Activated CD4-positive, alpha-beta T cell treated with anti-CD3 and anti-CD28 coated beads, Interleukin-2, amount 50 U/mL, for 48 hours (primary cell): ENCODE results near the gene TMTC2.
"Not testable (repeated sequence)": the region's sequence is repeated elsewhere in the genome, so short reads cannot be mapped to it uniquely, and the experiment has no call there.

ENCODE experiments used
- DNase-seq, 2 experiments: peaks; one replicate each; pipeline ENCODE4 v3.0.0-alpha.2; 2020

TMTC2 gene

DNA sequence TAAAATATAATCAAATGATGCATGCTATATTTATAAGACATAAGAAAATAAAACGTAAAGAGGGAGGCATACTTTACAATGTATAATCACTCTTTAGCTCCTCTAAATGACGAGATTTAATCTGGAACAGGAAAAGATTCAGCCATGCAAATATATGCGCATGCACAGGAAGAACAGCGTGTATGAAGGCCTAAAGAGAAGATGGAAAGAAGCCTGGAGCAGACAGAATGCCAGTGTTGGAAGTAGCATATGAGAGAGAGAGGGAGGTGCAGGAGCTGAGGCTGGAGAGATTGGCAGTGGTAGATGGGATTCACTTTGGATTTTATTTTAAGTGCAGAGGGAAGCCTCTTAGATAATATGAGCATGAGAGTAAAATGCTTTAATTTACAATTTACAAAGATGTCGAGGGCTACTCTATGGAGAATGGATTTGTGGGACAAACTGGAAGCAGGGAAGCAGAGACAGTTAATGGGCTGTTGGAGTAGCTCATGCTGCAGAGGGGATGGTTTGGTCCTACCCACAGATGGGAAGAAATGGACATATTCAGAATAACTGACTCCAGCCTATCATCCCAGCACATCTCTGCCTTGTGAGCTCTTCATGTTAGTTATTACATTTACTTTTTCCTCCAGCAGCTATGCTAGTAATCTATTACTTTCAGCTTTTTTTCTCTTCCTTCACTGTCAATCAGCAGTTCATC lies 411.1 kb downstream of the TMTC2 start:
- DNase-seq, result no peak

DNA sequence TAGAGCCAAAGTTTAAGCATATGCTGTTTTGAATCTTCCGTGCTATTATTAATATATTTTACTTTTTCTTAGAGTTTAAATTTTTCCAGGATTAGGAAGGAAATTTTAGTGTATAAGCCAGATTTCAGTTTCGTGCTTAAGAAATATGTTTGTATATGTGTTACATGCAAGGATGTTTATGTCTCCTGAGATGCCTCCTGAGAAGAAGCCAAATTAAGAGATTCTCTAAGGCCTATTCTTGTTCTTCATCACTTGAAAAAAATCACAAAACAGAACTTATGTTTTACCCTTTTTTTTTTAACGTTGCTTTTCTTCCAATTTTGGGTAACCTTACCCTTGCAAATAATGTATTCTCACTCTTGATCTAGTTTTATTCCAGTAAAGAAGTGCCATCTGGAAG lies 412.7 kb downstream of the TMTC2 start:
- DNase-seq, result no peak

DNA sequence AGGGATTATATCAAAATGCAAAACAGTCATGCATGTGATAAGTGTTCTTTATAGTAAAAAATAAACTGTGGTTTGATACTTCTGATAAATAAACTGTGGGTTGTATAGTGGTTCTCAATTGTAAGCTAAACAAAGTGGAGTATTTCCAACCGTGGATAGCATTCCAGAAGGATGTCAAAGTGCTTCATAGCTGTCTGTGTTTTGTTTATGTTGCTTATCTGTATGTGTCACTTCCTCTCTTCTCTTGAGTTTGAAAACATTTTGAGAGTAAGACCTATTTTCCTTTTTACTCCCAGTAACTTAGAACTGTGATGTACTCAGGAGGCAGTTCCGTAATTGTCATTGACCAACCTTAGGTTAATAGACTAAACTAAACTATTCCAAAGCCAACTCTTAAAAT lies 415.8 kb downstream of the TMTC2 start:
- no peak for DNase-seq

DNA sequence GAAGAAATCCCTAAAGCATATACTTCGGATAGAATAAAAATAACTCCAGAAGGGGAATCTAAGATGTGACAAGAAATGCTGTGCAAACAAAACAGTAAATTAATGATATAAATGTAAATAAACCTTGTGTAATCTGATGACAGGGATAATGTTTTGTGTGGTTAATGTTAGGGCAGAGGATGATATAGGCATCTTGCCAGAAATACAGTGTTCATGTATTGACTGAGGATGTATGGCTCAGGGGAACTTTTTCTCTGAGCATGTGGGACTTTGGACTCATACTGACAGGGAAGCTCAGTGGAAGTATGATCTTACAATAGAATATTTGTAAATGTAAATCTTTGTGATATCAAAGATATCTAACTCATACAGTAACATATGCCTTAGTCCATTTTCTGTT lies 420.2 kb downstream of the TMTC2 start:
- no peak for DNase-seq

DNA sequence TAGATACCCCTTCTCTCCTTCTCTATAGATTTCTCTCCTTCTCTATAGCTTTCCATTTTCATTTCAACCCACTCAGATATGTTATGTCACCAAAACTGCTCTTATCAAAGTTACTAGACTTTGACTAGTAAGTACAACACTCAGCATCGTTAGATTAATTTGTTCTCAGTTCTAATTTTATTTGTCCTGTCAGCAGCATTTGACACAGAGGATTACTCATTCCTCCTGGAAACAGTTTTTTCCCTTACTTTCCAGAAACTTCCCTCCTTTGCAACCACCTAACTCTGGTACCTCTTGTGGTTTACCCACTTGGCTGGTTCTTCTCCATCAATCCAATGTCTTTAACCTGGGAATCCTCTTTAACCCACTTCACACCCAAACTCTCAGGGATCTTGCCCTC lies 423.7 kb downstream of the TMTC2 start:
- no peak for DNase-seq

DNA sequence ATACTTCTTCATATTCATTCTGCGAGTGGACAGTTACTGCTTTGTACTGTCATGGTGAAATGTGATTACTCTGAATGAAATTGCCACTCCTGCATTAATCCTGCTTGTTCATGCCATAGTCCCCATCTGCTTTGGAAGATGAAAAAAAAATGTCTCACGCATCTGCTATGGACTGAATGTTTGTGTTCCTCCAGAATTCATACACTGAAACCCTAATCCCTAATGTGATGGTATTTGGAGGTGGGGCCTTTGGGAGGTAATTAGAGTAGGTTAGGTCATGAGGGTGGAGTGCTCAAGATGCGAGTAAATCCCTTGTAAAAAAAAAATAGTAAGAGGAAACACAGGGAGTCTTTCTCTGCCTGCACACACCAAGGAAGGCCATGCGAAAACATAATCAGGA lies 427.2 kb downstream of the TMTC2 start:
- no peak for DNase-seq

DNA sequence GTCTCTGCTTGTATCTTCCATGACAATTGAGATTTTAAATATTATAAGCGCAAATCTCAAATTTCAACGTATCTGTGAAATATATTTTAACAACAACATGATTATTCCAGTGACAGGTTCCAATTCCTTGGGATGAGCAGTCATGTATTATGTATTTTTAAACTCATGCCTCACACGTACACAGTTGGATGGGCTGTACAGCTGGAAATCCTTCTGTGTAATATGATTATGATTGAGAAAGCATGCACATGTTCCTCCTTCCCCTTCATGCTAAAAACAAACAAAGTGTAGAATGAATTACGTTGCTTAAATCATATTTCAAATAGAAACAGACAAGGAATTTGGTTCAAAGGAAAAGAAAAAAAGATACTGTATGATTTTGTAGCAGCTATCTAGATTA lies 428.3 kb downstream of the TMTC2 start:
- no peak for DNase-seq

DNA sequence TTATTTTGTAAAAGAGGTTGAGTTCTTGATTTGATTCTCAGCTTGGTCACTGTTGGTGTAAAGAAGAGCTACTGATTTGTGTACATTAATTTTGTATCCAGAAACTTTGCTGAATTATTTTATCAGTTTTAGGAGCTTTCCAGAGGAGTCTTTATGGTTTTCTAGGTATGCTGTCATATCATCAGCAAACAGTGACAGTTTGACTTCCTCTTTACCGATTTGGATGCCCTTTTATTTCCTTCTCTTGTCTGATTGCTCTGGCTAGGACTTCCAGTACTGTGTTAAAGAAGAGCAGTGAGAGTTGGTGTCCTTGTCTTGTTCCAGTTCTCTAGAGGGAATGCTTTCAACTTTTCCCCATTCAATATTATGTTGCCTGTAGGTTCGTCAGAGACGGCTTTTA lies 431.2 kb downstream of the TMTC2 start:
- DNase-seq, result not testable (repeated sequence)

DNA sequence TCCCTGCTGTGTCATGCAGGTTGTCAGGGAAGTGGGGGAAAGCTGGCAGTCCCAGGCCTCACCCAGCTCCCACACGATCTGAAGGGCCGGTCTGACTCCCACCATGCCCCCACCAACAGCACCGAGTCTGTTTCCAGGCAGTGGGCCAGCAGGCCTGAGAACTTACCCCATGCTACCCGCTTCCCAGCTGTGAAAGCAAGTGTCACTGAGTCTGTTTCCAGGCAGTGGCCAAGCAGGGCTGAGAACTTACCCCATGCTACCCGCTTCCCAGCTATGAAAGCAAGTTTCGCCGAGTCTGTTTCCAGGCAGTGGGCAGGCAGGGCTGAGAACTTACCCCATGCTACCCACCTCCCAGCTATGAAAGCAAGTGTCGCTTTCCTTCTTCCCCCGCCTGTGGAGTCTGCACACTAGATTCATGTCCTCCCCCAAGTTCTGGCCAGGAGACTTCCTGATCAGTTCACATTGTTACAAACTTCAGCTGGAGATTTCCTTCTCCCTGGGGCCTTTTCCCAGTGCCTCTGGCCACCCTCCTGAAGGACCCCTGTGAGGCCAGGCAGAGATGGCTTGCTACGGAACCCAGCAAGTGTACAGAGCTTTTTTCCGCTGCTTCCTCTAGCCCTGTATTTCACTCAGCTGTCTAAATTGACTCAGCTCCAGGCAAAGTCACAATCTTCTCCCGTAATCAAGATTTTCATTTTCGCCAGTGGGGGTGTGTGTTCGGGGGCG lies 435.4 kb downstream of the TMTC2 start:
- DNase-seq, result no peak

DNA sequence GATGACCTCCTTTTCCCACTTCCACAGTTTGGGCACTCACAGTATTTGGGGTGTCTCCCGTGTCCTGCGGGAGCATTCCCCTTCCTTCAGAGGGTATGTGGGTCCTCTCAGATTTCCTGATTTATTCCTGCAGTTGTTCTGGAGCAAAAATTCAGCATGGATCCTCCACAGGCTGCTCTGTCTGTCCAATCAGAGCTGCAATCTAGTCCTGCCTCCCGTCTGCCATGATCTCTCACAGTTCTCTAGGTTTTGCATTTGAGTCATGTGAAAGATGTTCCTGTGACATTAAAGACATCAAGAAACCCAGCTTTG lies 435.9 kb downstream of the TMTC2 start:
- no peak for DNase-seq

DNA sequence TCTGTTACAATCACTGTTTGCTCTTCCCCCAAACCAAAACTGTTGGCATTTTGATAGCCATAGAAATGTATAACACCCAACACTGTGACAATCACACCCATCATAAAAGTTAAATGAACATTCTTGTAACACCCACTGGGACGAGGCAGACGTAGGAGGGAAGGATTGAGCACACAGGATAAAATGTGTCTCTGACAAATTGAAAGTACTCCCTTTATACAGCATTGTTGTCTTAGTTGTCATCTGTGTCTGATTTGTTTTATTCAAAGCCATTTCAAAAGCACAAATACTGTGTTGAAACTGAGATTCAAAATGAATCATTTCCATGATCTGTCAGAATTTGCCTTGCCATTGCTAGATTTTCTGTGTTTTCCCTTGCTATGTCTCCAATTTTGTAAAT lies 436.3 kb downstream of the TMTC2 start:
- DNase-seq, result no peak

DNA sequence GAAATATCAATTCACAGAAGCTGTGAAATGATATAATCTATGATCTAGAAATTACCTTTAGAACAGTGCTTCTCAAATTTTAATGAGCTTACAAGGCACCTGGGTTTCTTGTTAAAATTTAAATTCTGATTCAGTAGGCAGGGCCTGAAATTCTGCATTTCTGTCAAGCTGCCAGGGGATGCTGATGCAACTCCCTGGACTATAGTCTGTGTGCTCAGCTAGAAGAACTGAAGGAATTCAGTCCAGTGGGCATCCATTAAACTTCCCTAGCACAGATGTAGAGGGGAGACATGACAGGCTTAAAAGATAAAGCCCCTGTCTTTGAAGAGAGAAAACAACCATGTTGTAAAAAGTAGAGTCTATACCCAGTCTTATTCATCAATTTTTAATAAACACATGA lies 441.8 kb downstream of the TMTC2 start:
- DNase-seq, result no peak

DNA sequence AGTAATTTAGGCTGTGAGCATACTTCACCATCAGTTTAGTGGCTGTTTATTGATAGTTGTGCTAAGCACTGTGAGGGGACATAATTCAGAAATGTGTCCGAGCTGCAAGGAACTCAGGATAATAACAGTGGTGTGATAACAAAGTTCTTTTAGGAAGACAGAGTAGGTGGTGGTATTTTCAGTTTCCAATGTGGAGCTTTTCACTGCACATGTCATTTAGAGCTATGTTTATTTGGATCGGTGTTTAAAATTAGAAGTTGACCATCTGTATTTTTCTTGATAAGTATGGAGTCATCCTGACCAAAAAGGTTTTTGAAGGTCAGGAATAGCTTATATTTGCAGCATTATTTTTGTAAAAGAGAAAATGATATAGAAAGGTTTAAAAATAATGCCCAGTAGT lies 443.5 kb downstream of the TMTC2 start:
- DNase-seq, result no peak

DNA sequence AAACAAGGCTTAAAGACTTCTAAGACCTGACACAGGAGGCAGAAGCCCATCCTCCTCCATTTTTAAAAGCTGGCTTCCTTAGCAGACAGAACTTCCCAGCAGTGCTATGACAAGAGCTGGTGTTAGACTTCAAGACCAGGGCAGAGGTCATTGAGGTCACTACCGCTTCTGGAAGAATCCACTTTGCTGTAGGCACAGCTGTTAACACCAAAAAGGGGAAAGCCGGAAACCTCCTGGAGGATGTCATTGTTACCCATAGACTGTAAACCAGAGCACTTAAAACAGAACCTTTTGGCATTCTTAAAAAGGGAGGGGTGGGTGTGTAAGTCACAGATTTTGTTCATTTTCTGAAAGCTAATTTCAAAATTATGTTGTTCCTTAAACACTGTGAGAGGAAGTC lies 445.7 kb downstream of the TMTC2 start:
- DNase-seq, result no peak

DNA sequence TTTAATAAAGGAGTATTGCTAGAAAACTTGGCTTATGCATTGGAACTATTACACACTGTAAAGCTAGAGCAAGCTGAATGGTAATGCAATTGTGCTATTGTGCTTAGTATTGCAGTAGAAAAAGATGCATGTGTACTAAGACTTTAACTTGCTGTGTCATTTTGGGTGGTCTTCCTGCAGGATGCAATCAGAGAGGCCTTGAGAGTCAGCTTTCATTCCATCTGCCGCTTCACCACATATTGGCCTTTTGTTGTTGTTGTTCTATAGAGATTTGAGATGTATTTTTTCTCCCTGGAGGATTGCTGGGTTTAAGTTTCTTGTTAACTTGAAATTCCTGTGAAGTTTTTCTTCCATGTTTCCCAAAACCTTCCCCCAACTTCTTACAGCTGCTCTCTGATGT lies 449.7 kb downstream of the TMTC2 start:
- no peak for DNase-seq

DNA sequence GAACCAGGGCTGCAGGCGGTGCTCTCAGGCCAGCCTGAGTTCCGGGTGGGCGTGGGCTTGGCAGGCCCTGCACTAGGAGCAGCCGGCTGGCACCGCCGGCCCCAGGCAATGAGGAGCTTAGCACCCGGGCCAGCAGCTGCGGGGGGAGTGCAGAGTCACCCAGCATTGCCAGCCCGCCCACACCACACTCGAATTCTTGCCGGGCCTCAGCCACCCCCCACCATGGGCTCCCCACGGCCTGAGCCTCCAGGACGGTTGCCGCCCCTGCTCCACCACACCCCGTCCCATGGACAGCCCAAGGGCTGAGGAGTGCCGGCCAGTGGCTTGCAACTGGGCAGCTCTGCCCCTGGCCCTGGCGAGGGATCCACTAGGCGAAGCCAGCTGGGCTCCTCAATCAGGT lies 453.4 kb downstream of the TMTC2 start:
- no peak for DNase-seq

DNA sequence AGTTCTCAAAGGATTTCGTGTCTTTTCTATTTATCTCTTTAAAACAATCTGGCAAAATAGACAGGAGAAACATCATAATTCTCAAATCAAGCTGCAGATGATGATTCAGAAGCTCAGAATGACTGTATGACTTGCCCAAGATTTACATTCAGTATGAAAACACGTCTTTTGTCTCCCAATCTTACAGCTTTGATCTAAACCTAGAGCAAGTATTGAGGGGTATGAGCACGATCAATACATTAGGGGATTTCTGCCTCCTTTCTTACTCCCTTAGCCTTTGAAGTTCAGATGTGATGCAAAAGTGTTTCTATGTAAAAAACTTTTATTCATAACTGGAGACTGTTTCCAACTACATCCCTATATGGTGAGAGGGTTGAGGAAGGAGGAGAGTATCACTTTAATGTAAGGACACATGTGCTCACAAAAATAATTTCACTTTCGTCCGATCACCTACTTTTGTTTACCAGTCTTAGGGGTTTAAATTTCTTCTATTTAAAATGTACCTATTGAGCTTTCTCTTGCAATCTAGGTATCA lies 454.8 kb downstream of the TMTC2 start:
- DNase-seq, result no peak

DNA sequence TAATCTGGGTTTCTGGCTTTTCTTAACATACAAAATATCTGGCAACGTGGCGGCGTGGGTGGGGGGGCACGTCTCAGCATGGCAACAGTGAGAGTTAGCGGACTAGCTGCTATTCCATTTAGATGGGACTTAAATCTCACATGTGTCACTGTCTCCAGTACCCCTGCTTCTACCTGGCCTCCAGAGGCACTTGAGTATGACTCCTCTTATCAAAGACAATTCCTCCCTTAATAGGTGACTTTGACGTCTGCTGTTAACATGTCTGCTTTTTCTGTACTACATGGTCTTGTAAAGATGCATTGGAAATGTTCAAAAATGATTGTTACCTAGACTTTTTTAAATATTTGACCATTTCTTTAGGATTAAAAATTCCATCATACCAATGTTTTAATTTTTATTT lies 456.2 kb downstream of the TMTC2 start:
- no peak for DNase-seq

DNA sequence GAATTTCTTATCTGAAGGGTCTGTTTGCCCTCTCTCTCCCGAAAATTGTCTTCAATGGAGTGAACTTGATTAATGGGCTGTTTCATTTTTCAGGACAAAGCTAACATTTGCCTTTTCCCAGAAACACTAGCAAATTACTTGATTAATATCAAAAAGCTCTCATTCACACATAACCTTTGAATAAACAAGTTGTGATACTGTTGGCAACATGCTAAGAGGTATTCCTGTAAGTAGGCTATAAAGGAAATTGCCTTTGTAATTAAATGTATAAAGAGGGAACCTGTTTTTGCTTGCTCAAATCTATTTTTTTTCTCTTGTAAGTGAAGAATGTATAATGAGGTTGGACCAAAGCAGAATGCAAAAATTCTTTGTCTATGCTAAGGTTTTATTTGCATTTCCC lies 457.2 kb downstream of the TMTC2 start:
- no peak for DNase-seq

DNA sequence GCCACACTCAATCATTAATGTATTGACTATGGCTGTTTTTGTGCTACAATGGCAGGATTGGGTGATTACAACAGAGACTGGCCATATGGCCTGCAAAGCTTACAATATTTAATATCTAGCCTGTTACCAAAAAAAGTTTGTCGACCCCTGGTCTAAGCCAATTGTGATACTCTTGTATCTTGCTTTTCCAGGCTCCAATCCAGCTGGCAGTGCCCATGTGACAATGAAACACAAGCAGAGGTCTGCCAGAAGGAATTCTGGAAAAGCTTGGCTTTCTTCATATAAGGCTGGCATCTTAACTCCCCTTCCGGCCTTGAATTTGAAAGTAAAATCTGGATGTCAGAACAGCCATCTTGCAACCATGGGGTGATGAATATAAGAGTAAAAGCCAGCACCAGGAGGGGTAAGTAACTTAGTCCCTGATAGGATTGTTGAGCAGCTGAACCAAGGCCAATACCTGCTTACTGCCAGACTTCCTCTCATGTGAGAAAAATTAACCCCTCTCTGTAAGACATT lies 458.7 kb downstream of the TMTC2 start:
- DNase-seq, result no peak

DNA sequence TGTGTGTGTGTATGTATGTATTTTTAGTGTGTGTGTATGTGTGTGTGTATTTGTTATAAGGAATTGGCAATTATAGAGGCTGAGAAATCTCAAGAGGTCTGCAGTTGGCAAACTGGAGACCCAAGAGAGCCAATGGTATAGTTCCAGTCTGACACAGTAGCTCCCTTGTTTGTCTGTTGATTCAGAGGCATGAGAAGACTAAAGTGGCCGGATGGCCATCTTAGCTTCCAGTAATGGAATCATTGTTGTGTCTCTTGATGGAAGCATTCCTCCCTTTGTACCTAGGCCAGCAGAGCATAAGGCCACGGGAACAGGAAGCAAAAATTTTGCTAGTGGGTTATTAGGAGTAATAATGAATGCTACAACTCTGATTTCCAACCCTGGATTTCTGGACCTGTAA lies 460.6 kb downstream of the TMTC2 start:
- no peak for DNase-seq

DNA sequence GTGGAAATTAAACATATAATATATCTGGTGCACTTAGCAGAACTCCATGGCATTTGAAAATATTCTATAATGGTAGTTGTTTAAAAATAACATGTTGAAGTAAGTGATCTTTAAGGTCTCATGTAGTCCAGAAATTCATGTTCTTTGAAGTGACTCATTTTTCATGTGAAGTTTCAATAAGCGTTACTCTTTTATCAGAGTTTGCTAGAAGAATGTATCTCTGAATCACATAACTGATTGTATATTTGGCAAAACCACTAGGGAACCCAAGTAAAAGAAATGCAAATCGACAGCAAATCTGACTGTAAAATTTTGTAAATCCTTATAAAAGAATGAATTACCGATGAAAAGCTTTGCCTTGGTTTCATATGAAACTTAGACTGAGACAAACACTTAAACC lies 463.3 kb downstream of the TMTC2 start:
- no peak for DNase-seq

DNA sequence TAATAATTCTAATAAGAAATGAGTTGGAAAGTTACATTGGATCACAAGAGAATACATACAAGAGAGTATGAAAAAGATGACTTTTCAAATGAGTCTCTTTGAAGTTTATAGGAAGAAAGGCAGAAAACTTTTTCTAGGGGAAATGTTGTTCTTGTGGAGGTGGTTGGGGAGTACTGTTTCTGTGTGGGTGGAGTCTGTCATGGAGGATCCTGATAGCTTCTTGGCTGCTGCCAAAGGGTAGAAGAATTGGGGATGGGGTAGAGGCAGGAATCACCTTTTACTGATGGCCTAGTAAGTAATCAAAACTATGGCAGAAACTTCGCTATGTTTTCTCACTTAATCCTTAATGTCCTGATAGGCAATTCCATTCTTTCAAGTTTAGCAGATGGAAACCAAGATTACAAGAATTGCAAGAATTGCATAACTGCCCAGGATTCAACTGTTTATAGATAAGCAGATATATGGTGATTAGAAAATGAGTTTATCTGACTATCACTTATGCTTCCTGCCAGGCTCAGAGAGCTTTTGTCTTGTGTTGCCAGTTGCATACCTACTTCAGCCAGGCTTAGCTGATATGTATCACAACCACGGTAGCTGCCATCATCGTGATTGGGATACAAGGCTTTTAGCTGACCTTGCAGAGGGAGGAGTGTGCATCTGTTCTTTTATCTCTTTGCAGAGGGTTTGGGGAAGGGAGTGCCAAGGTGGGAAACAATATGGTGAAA lies 463.9 kb downstream of the TMTC2 start:
- no peak for DNase-seq

DNA sequence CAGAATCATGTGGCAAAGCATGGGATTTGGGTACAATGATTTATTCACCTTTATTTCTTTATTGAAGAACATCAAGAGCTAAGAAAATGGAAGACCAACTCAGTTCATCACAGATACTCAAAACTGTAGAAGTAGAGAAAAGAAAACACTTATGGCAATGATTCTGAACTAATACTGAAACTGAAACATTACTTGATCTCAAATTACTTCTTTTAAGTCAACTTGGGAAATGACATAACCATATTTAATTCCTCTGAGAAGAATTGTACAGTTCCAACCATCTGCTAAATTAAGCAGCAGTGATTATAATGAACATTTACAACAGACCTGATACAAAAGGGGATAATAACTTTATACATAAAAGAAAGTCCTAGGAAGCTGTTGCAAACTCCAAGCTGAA lies 466.5 kb downstream of the TMTC2 start:
- no peak for DNase-seq
